Subcutaneous abdominal adipose tissue (tissue), 5 donors: ENCODE measurements around the gene AP5Z1.
A peak's percentile ranks its signal among the peaks of the same experiment; 100 is the strongest.

ENCODE experiments used
- H3K27ac ChIP-seq: one replicate; pipeline ENCODE4 v1.7.0; 2013; ENCODE audit warnings: low read depth, mild to moderate bottlenecking, inconsistent platforms, low read length, moderate library complexity
- H3K27me3 ChIP-seq, 5 donors: one replicate each; pipeline ENCODE4 v1.7.0; 2013; ENCODE audit warnings: low read length in 5 of 5, inconsistent platforms in 1 of 5; ENCODE audit not compliant: control insufficient read depth in 5 of 5, insufficient read depth in 4 of 5
- H3K36me3 ChIP-seq, 5 donors: one replicate each; pipeline ENCODE4 v1.7.0; 2013; ENCODE audit warnings: low read length in 5 of 5; ENCODE audit not compliant: control insufficient read depth in 5 of 5, insufficient read depth in 5 of 5
- H3K4me1 ChIP-seq, 5 donors: one replicate each; pipeline ENCODE4 v1.7.0; 2013; ENCODE audit warnings: low read length in 5 of 5, mild to moderate bottlenecking in 3 of 5, moderate library complexity in 1 of 5; ENCODE audit not compliant: control insufficient read depth in 5 of 5, insufficient read depth in 5 of 5
- H3K4me3 ChIP-seq, 5 donors: one replicate each; pipeline ENCODE4 v1.7.0; 2013; ENCODE audit warnings: low read length in 5 of 5, low read depth in 1 of 5
- H3K9ac ChIP-seq, 5 donors: one replicate each; pipeline ENCODE4 v1.7.0; 2013; ENCODE audit warnings: low read length in 5 of 5, mild to moderate bottlenecking in 4 of 5, moderate library complexity in 3 of 5
- H3K9me3 ChIP-seq, 5 donors: one replicate each; pipeline ENCODE4 v1.7.0; 2013; ENCODE audit warnings: low read length in 5 of 5; ENCODE audit not compliant: control insufficient read depth in 5 of 5
- donor health status: healthy.
- donor health status: healthy.
- donor health status: healthy.
- donor health status: healthy.
- donor health status: healthy.

The AP5Z1 gene

GRCh38 chr7:4734587-4735345, 40.7 kb upstream of the AP5Z1 start:
- H3K4me1 ChIP-seq, result peaks cover 7 to 34% (median 28%) of the 10 kb centered on the region in 5 donors
- peaks cover 0 to 9% (median 3%) of the 10 kb centered on the region in 5 donors for H3K36me3 ChIP-seq
- H3K4me3 ChIP-seq, result no peak overlapping the region
- H3K9ac ChIP-seq, result no peak overlapping the region
- no peaks in the 10 kb centered on the region for H3K9me3 ChIP-seq
- H3K27me3 ChIP-seq, result no peaks in the 10 kb centered on the region
- no peak overlapping the region for H3K27ac ChIP-seq

- Histone ChIP-seq H3K27ac (no peak overlapping the region), H3K36me3 (peaks cover 0 to 23% (median 11%) of the 10 kb centered on the region in 5 donors), H3K9ac (no peak overlapping the region), H3K9me3 (no peaks in the 10 kb centered on the region), H3K4me1 (peaks cover 7 to 30% (median 24%) of the 10 kb centered on the region in 5 donors), H3K4me3 (no peak overlapping the region), H3K27me3 (no peaks in the 10 kb centered on the region)
Measured at GRCh38 chr7:4737300-4737699, 38.1 kb upstream of the AP5Z1 start.

DNA sequence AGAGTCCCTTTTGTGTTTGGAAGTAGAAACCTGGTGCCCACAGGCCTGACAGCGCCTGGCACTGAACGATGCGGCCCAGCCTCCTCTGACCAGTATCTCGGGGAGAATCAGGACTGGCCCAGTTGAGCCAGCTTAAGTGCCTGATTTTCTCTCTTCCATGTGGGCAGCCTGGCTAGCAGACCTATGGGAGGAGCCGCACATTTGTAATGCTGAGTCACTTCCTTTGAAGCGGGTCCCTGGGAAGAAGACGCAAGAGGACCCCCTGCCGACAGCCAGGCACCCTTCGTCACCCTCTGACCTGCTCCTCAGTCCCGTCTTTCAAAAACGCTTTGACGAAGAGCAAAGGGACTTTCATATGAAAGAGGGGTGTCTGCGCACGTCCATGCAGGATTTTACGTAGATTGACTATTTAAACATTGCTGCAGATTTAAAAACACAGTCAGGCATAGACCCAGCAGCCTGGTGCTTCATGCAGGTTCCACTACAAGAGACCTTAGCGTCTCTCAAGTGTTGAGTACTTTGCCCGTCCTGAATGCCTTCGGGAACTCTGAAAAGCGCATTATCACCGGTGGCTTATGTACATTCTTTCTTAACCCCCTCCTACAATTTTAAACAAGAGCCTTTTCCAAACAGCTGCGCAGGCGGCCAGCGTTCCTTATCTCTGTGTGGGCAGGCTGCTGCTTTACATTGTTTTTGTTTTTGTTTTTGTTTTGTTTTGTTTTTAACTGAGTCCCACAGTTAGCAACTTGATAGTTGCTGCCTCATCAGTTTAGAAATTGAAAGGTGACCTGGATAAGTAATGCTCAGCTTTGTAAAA, 36.5 kb upstream of the AP5Z1 start:
- Histone ChIP-seq H3K4me1 (peaks cover 3 to 23% (median 20%) of the 10 kb centered on the region in 5 donors), H3K9ac (peak overlapping the region in 4 of 5 donors; percentile 4 to 59 (median 20)), H3K4me3 (peak overlapping the region; percentile 8 to 63 (median 36))

DNA sequence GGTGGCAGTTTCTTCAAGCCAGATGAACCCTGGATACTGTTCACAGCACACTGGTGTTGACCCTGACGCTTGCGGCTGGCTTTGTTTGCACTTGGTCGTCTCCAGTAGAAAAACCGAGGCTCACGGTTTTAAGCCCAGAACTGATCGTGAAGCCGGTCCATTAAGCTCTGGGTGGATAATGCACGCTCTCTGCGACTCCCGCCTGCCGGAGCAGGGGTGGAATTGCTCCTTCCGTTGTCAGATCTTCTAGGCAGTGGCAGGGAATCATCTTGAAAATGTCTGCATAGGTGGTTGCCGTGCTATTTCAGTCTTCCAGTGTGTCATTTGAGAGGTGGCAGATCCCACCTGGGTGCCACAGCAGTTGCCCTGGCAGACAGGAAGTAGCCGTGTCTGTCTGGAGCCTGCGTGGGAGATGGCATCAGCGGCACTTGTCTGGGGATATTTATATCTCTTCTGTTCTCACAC, 35.9 kb upstream of the AP5Z1 start:
- Histone ChIP-seq H3K9ac (no peak overlapping the region), H3K9me3 (no peaks in the 10 kb centered on the region), H3K4me1 (peaks cover 3 to 30% (median 26%) of the 10 kb centered on the region in 5 donors), H3K36me3 (peaks cover 0 to 31% (median 17%) of the 10 kb centered on the region in 5 donors), H3K4me3 (peak overlapping the region in 4 of 5 donors; percentile 30 to 63 (median 48)), H3K27ac (no peak overlapping the region), H3K27me3 (no peaks in the 10 kb centered on the region)

More for the DNA sequence above, 36.5 kb upstream of the AP5Z1 start:
- H3K9me3 ChIP-seq, result no peaks in the 10 kb centered on the region
- no peaks in the 10 kb centered on the region for H3K27me3 ChIP-seq
- peak overlapping the region; percentile 37 for H3K27ac ChIP-seq
- peaks cover 0 to 31% (median 17%) of the 10 kb centered on the region in 5 donors for H3K36me3 ChIP-seq

- no peaks in the 10 kb centered on the region for H3K27me3 ChIP-seq
- H3K4me3 ChIP-seq, result no peak overlapping the region
- no peak overlapping the region for H3K27ac ChIP-seq
- no peak overlapping the region for H3K9ac ChIP-seq
- H3K36me3 ChIP-seq, result peaks cover 0 to 31% (median 17%) of the 10 kb centered on the region in 5 donors
- H3K9me3 ChIP-seq, result no peaks in the 10 kb centered on the region
- peaks cover 3 to 37% (median 33%) of the 10 kb centered on the region in 5 donors for H3K4me1 ChIP-seq
Measured at GRCh38 chr7:4740796-4741195, 34.6 kb upstream of the AP5Z1 start.

GRCh38 chr7:4742051-4742573, 33.3 kb upstream of the AP5Z1 start:
- H3K4me3 ChIP-seq, result no peak overlapping the region
- H3K9ac ChIP-seq, result no peak overlapping the region
- no peaks in the 10 kb centered on the region for H3K9me3 ChIP-seq
- H3K4me1 ChIP-seq, result peaks cover 3 to 50% (median 46%) of the 10 kb centered on the region in 5 donors
- H3K27ac ChIP-seq, result no peak overlapping the region
- no peaks in the 10 kb centered on the region for H3K27me3 ChIP-seq
- peaks cover 0 to 31% (median 19%) of the 10 kb centered on the region in 5 donors for H3K36me3 ChIP-seq

GRCh38 chr7:4742852-4743251, 32.6 kb upstream of the AP5Z1 start:
- H3K36me3 ChIP-seq, result peaks cover 0 to 26% (median 17%) of the 10 kb centered on the region in 5 donors
- no peak overlapping the region for H3K9ac ChIP-seq
- H3K27me3 ChIP-seq, result no peaks in the 10 kb centered on the region
- H3K9me3 ChIP-seq, result no peaks in the 10 kb centered on the region
- peaks cover 3 to 57% (median 53%) of the 10 kb centered on the region in 5 donors for H3K4me1 ChIP-seq
- H3K27ac ChIP-seq, result no peak overlapping the region
- H3K4me3 ChIP-seq, result no peak overlapping the region

- Histone ChIP-seq H3K9me3 (no peaks in the 10 kb centered on the region), H3K27ac (peak overlapping the region; percentile 79), H3K27me3 (no peaks in the 10 kb centered on the region), H3K9ac (peak overlapping the region in 4 of 5 donors; percentile 41 to 66 (median 62)), H3K4me3 (peak overlapping the region; percentile 21 to 53 (median 44)), H3K4me1 (peaks cover 4 to 56% (median 49%) of the 10 kb centered on the region in 5 donors), H3K36me3 (peaks cover 0 to 26% (median 19%) of the 10 kb centered on the region in 5 donors)
Measured at GRCh38 chr7:4744391-4745264, 30.8 kb upstream of the AP5Z1 start.

DNA sequence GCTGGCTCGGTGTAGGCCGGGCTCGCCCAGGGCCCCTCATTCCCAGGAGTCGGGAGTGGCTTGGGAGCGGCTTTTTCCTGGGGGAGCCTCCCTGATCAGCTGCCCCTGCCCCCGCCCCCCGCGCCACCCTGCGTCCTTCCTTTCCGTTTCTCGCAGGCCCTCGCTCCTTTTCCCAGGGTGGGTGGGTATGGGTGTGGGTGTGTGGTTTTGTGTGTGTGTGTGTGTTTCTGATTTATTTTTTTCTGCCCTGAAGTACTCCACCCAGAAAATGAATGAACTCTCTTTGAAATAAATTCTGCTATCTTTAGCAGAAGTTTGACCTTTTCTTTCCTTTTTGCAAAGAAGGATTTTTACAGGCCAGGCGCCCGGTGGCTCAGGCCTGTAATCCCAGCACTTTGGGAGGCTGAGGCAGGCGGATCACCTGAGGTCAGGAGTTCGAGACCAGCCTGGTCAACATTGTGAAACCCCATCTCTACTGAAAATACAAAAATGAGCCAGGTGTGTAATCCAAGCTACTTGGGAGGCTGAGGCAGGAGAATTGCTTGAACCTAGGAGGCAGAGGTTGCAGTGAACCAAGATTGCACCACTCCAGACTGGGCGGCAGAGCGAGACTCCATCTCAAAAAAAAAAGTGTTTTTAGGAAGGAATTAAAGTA, 30.0 kb upstream of the AP5Z1 start:
- peak overlapping the region; percentile 79 for H3K27ac ChIP-seq
- H3K4me3 ChIP-seq, result peak overlapping the region; percentile 48 to 58 (median 53)
- H3K9ac ChIP-seq, result peak overlapping the region in 3 of 5 donors; percentile 42 to 56 (median 45)
- no peaks in the 10 kb centered on the region for H3K27me3 ChIP-seq
- no peaks in the 10 kb centered on the region for H3K9me3 ChIP-seq
- peaks cover 4 to 54% (median 46%) of the 10 kb centered on the region in 5 donors for H3K4me1 ChIP-seq
- peaks cover 0 to 26% (median 21%) of the 10 kb centered on the region in 5 donors for H3K36me3 ChIP-seq
